MM.1S (cell line): ENCODE measurements around the gene SC5D.

Source experiments
- DNase-seq: peaks from one replicate; pipeline ENCODE4 v3.0.0-alpha.2; 2015
- H2AFZ ChIP-seq: fragments of 300-600 bp; sonication (generic); 2 replicates; pipeline ENCODE4 v1.6.0; 2016; ENCODE audit warnings: antibody characterized with exemption, low read length
- H3F3A ChIP-seq: fragments of 300-600 bp; sonication (generic); 2 replicates; pipeline ENCODE4 v1.6.1; 2016; ENCODE audit warnings: mild to moderate bottlenecking, antibody characterized with exemption, low read length, moderate library complexity, mixed read lengths; ENCODE audit not compliant: insufficient read depth
- H3K27ac ChIP-seq: fragments of 300-600 bp; sonication (generic); 2 replicates; pipeline ENCODE4 v1.5.1; 2016; ENCODE audit warnings: mild to moderate bottlenecking, low read length
- H3K27me3 ChIP-seq: fragments of 300-600 bp; sonication (generic); replicated peaks from 2 replicates; pipeline ENCODE4 v1.6.0; 2016; ENCODE audit warnings: low read length; ENCODE audit not compliant: insufficient read depth
- H3K36me3 ChIP-seq: fragments of 300-600 bp; sonication (generic); replicated peaks from 2 replicates; pipeline ENCODE4 v1.6.1; 2016; ENCODE audit warnings: mild to moderate bottlenecking, low read length, mixed read lengths; ENCODE audit not compliant: insufficient read depth
- H3K4me1 ChIP-seq: fragments of 300-600 bp; sonication (generic); 2 replicates; pipeline ENCODE4 v1.6.1; 2016; ENCODE audit warnings: low read length, mixed read lengths
- H3K4me2 ChIP-seq: fragments of 300-600 bp; sonication (generic); 2 replicates; pipeline ENCODE4 v1.6.0; 2016; ENCODE audit warnings: low read depth, low read length
- H3K4me3 ChIP-seq: fragments of 300-600 bp; sonication (generic); 2 replicates; pipeline ENCODE4 v1.5.1; 2016; ENCODE audit warnings: low read length, mixed read lengths
- H3K79me2 ChIP-seq: fragments of 300-600 bp; sonication (generic); 2 replicates; pipeline ENCODE4 v1.6.1; 2016; ENCODE audit warnings: mixed run types, low read length, mixed read lengths
- H3K9ac ChIP-seq: fragments of 300-600 bp; sonication (generic); 2 replicates; pipeline ENCODE4 v1.6.1; 2016; ENCODE audit warnings: low read length, mixed read lengths
- H3K9me2 ChIP-seq: fragments of 300-600 bp; sonication (generic); replicated peaks from 2 replicates; pipeline ENCODE4 v1.6.1; 2016; ENCODE audit warnings: mild to moderate bottlenecking, low read length, mixed read lengths; ENCODE audit not compliant: insufficient read depth
- H3K9me3 ChIP-seq: fragments of 300-600 bp; sonication (generic); replicated peaks from 2 replicates; pipeline ENCODE4 v1.6.1; 2016; ENCODE audit warnings: mild to moderate bottlenecking, low read length, mixed read lengths; ENCODE audit not compliant: insufficient read depth
- H4K20me1 ChIP-seq: fragments of 300-600 bp; sonication (generic); 2 replicates; pipeline ENCODE4 v1.6.1; 2016; ENCODE audit warnings: mild to moderate bottlenecking, low read length, moderate library complexity, mixed read lengths; ENCODE audit not compliant: insufficient read depth
- EZH2 ChIP-seq: fragments of 300-600 bp; sonication (generic); optimal IDR thresholded peaks from 2 replicates; pipeline ENCODE3; 2017; ENCODE audit warnings: low read depth, mild to moderate bottlenecking, antibody characterized with exemption, low read length, mixed read lengths
- EZH2phosphoT487 ChIP-seq: fragments of 300-600 bp; sonication (generic); IDR thresholded peaks from 2 replicates; pipeline ENCODE4 v1.6.1; 2018; ENCODE audit warnings: antibody characterized with exemption, low read length
- TF ChIP-seq, protein P1 (sequence below): fragments of 300-600 bp; sonication (generic); IDR thresholded peaks from 2 replicates; pipeline ENCODE4 v1.5.1; 2016; ENCODE audit warnings: antibody characterized with exemption, low read length, mixed read lengths

The SC5D gene

DNA sequence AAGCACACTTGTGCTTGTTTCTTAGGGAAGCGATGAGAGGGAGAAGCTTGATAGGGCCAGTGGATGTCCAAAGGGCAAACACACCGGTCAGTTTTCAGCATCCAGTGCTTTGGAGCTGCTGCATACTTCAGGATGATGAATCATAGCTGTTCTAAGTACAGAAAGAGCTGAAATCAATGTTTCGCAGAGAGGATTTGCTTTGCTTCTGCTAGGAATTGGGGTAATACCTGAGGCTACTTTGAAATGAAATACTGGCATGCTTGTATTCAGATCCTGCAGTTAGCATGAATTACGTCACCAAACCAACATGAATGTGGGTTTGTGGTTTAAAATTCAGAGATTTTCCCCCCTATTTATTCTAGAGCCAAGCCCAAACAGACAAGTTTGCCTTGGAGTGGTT is 41.7 kb upstream of the SC5D start:
- no peak for DNase-seq
- Histone ChIP-seq H4K20me1 (no peaks in the 10 kb centered on the region), H3K36me3 (no peaks in the 10 kb centered on the region), H3K9me3 (no peaks in the 10 kb centered on the region), H3K79me2 (no peaks in the 10 kb centered on the region), H3F3A (no peaks in the 10 kb centered on the region), H3K9me2 (no peaks in the 10 kb centered on the region), H3K4me1 (no peaks in the 10 kb centered on the region), H3K27ac (no peak overlapping the region), H3K27me3 (no peaks in the 10 kb centered on the region), H3K4me3 (no peak overlapping the region), H2AFZ (no peak overlapping the region), H3K4me2 (no peak overlapping the region), H3K9ac (no peak overlapping the region)
- TF ChIP-seq EZH2 (no peak), EZH2phosphoT487 (no peak)
- TF ChIP-seq, protein P1, sequence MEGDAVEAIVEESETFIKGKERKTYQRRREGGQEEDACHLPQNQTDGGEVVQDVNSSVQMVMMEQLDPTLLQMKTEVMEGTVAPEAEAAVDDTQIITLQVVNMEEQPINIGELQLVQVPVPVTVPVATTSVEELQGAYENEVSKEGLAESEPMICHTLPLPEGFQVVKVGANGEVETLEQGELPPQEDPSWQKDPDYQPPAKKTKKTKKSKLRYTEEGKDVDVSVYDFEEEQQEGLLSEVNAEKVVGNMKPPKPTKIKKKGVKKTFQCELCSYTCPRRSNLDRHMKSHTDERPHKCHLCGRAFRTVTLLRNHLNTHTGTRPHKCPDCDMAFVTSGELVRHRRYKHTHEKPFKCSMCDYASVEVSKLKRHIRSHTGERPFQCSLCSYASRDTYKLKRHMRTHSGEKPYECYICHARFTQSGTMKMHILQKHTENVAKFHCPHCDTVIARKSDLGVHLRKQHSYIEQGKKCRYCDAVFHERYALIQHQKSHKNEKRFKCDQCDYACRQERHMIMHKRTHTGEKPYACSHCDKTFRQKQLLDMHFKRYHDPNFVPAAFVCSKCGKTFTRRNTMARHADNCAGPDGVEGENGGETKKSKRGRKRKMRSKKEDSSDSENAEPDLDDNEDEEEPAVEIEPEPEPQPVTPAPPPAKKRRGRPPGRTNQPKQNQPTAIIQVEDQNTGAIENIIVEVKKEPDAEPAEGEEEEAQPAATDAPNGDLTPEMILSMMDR: no peak

DNA sequence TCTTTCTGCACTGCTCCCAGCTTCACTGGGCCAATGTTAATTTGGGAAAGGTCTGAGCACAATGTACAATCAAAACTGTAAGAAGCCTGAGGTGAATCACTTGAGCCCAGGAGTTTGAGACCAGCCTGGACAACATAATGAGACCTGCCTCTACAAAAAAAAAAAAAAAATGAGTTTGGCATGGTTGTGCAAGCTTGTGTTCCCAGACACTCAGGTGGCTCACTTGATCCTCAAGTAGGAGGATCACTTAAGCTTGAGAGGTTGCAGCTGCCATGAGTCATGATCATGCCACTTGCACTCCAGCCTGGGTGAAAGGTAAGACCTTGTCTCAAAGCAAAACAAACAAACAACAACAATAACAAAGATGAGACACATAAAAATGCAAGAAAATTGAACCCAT is 38.6 kb upstream of the SC5D start:
- no peak for TF ChIP-seq EZH2phosphoT487
- TF ChIP-seq EZH2: no peak
- TF ChIP-seq, protein P1: no peak
- Histone ChIP-seq H3K9me3 (no peaks in the 10 kb centered on the region), H3K4me3 (no peak overlapping the region), H3F3A (no peaks in the 10 kb centered on the region), H3K9ac (no peak overlapping the region), H3K36me3 (no peaks in the 10 kb centered on the region), H3K4me2 (no peak overlapping the region), H4K20me1 (no peaks in the 10 kb centered on the region), H3K27me3 (no peaks in the 10 kb centered on the region), H3K9me2 (no peaks in the 10 kb centered on the region), H2AFZ (no peak overlapping the region), H3K4me1 (no peaks in the 10 kb centered on the region), H3K79me2 (no peaks in the 10 kb centered on the region), H3K27ac (no peak overlapping the region)
- DNase-seq: no peak

- no peaks in the 10 kb centered on the region for H3F3A ChIP-seq
- no peaks in the 10 kb centered on the region for H3K79me2 ChIP-seq
- no peak overlapping the region for H3K4me2 ChIP-seq
- TF ChIP-seq, protein P1: no peak
- TF ChIP-seq EZH2phosphoT487: no peak
- TF ChIP-seq EZH2: no peak
- H3K27ac ChIP-seq: no peak overlapping the region
- H3K4me1 ChIP-seq: no peaks in the 10 kb centered on the region
- no peaks in the 10 kb centered on the region for H3K9me2 ChIP-seq
- H3K9ac ChIP-seq: no peak overlapping the region
- H4K20me1 ChIP-seq: no peaks in the 10 kb centered on the region
- H3K9me3 ChIP-seq: no peaks in the 10 kb centered on the region
- H3K4me3 ChIP-seq: no peak overlapping the region
- DNase-seq: no peak
- H3K27me3 ChIP-seq: no peaks in the 10 kb centered on the region
- H3K36me3 ChIP-seq: no peaks in the 10 kb centered on the region
- H2AFZ ChIP-seq: no peak overlapping the region
Observed at GRCh38 chr11:121254756-121255155, 37.8 kb upstream of the SC5D start.
